Measurements from ENCODE around the gene SSUH2.
"Not testable (repeated sequence)": the region's sequence is repeated elsewhere in the genome, so short reads cannot be mapped to it uniquely, and the experiment has no call there.

SSUH2 gene

DNA sequence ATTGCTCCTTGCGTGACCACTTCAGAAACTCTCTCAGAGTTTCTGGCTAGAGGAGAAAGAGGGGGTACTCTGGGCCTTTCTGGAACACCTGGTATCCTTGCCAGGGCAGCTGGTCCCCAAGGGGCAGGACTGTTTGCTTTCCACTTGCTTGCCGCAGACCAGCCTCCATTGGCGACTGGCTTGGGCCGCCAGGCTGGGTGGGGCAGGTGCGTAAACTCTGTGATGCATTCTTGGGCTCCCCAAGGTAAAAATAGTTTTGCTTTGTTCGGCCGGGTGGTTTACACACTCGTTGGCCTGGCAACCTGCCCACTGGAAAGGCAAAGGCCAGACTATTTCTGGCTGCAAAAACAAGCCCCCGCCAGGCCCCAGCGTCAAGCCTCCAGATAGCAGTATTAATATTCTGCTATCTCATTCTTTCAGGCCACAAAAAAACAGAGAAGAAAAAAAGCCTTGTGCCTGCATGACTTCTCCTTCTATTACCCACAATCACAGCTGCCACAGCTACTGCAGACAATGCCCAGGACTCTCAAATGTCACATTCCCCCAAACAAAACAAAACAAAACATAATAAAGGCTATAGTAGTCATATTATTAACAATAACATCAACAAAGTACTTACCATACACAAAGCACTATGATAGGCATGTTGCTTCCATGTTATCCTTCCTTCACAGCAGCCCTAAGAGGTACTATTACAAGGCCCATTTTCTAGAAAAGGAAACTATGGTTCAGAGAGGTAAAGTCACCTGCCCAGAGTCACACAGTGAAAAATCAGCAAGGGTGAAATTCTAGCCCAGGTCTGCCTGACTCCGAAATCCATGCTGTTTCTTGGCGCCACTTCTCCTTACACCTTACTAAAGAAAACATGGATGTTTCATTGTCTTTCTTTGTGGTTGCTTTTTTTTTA lies 14.0 kb upstream of the SSUH2 start:
- FAIRE-seq, result no peak

DNA sequence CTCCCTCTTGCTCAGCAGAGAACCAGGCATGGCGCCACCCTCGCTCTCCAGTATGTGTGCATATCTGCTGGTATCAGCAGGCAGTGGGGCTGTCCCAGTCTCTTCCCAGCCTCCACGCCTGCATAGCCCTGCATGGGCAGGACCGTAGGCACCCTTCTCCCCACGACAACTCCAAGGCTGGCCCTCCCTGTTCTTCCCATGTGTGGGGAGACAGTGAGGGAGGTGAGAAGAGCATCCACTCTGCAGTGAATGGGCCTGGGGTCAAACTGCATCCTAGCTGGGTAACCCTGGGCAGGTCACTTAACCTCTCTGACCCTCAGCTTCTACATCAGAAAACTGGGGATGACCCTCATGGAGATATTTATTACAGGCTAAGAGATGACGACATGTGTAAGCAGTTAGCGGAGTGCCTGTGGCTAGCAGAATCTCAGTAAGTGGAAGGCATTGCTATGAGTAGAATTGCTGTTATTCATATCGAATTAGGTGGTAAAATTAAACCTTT lies 13.3 kb upstream of the SSUH2 start:
- no peak for FAIRE-seq

DNA sequence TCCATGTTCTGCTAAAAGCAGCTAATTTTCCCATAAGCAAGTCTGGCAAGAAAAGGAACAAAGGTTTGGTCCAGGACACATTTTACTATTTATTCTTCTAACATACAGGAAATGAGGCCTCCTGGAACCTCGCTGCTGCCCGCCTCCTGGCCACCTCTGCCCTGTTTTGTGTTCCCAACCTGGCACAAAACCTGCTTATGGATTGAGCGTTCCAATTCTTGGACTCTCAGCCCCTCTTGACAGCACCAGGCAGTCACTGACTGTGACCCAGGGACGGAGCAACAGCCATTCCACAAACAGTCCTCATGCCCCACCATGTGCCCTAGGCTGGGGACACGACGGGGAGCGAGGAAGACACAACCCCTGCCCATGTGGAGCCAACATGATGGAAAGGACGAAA lies 11.6 kb upstream of the SSUH2 start:
- no peak for FAIRE-seq

DNA sequence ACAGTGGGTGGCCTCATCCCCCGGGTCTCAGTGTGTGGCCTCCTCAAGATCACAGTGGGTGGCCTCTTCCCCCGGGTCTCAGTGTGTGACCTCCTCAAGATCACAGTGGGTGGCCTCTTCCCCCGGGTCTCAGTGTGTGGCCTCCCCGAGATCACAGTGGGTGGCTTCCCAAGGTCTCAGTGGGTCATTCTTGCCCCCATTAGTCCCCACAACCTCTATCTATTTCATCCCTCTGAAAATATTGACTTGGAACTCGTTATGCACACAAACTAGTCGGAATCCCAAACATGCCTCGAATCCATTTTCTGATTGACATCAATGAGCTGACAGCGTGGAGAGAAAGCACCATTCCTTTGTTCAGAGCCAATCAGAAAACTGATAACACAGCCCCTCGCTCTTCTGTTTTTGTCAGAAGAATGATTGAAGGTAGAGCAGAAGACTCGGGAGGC lies 10.8 kb upstream of the SSUH2 start:
- FAIRE-seq, result no peak

DNA sequence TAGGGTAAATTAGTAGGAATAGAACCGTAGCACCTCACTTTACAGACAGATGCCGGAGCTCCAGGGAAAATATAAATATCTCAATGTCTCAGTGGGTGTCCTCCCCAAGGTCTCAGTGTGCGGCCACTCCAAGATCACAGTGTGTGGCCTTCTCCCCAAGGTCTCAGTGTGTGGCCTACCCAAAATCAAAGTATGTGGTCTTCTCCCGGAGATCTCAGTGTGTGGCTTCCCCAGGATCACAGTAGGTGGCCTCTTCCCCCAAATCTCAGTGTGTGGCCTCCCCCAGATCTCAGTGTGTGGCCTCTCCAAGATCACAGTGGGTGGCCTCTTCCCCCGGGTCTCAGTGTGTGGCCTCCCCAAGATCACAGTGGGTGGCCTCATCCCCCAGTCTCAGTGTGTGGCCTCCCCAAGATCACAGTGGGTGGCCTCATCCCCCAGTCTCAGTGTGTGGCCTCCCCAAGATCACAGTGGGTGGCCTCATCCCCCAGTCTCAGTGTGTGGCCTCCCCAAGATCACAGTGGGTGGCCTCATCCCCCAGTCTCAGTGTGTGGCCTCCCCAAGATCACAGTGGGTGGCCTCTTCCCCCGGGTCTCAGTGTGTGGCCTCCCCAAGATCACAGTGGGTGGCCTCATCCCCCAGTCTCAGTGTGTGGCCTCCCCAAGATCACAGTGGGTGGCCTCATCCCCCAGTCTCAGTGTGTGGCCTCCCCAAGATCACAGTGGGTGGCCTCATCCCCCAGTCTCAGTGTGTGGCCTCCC lies 10.2 kb upstream of the SSUH2 start:
- not testable (repeated sequence) for FAIRE-seq

DNA sequence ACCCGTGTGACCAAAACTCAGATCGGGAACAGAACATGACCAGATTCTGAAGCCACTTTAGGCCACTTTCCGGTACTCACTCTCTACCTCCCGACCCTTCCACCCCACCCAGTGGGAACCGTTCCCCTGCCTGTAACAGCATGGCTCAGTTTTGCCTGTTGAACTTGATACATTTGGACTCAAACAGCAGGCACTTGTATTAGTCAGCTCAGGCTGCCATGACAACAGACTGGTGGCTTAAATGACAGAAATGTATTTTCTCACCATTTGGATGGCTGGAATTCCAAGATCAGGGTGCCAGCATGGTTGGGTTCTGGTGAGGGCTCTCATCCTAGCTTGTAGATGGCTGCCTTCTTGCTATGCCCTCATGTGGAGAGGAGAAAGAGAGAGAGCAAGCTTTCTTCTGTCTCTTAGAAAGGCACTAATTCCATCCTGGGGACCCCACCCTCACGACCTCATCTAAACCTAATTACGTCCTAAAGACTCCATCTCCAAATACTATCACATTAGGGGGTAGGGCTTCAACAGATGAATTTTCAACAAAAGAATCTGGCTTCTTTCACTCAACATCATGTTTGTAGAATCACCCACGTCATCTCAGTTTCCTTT lies 9.3 kb upstream of the SSUH2 start:
- no peak for FAIRE-seq

DNA sequence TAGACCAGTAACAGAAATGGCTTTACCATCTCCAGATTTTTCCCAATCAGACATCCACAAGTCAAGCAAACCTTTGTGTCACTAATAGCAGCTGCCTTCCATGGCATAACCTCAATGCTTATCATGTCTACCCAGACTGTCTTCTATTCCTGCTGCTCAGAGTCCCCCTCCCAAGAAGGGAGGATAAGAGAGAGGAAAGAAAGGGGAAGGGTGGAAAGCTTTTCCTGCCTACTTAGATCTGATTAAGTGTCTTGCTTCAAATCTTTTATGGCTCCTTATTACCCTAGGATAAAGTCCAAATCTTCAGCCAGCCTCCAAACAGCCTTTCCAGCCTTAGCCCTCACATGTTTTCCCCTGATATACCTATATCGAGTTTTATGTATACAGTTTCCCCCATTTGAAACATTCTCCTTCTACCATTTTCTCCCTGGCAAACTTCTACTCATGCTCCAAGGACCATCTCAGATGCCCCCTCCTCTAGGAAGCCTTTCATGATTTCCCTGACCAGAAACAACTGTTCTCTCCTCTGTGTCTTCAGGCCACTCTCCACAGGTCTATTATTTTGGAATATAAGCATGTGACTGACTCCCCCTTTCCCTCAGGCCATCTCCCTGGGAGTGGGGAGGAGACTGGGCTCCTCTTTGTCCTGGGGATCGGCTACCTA lies 7.9 kb upstream of the SSUH2 start:
- no peak for FAIRE-seq

DNA sequence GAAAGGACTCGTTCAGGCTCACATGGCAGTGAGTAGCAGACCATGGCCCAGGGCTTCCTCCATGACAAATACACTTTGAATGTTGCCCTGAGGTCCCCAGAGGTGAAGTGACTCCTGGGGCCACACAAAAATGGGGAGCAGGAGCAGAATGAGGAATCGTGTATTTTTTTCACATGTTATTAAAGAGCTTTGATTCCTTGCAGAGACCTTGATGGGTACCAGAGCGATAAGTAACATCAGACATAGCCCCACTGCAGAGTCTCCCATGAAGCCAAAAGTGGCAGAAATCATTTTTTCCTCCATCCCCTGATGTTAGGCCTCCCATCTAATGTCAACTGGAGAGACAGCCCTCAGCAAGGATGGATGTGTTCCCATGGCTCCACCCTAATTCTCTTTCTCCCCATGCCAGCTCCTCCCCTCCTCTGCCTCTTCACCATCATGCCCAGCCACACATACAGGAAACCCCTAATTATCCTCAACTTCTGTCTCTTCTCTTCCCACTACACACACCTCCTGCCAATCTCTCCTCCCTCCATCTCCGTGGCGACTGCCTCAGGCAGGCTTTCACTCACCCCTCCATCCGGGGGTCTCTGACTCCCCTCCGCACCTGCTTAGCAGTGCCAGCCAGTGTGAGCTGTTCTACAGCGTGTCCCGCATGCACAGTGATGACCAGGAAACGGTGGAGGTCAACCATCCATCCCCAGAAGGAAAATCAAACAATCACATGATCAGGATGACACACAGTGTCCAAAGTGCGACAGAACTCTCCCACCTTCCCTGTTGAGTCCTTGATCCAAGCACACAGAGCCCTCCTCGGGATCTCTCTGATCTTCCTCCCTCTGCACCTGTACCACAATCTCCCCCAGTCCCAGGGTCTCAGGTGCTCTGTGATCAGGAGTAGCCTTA lies 7.1 kb upstream of the SSUH2 start:
- FAIRE-seq, result no peak

DNA sequence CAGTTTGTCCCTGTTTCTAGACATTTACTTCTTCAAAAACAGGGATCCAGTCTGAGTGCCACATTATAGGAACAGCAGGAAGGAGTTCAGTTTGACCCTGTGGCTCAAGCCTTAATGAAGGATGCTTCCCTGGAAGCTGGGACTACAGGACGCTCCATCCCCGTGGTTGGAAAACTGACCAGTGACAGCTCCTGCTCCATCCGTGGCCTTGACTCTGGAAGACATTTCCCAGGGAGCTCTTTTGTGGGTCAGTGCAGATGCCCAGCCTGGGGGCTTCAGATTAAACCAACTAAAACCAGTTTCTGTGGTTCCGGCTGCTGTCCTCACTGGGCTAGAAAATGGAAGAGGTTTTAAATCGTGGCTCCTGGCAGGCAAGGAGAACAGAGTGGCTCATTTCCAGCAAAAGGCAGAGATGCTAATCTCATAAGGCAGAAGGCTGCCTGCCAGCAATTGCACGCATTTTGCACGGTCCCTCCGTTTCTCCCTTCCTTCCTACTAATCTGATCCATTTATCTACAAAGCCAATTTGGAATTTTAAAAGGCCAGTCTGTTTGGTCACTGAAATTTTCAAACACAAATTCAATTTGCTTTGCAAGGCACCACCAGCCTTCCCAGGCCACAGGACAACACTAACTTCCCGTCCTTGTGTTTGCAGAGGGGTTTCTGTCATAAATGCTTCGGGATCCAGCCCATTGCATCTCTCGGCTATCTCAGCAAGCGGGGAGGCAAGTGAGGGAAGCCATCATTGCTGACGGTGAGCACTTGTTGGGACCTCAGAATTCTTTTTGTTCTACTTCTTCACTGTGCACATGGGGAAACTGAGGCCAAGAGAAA lies 6.2 kb upstream of the SSUH2 start:
- no peak for FAIRE-seq

DNA sequence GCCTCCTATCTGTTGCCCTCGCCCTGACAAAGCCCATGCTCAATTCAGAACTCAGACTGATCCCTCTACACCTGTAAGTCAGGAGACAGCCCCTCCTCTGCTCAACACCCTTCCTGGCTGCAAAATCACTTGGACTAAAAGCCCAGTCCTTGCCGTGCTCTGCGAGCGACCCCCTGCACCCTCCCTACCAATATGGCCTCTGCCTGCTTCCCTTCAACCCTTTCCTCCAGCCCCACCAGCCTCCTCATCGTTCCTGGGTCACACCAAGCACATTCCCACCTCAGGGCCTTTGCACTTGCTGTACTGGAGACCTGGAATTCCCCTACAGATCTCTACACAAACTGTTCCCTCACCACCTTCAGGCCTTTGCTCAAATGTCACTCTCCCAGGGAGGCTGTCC lies 5.2 kb upstream of the SSUH2 start:
- no peak for FAIRE-seq

DNA sequence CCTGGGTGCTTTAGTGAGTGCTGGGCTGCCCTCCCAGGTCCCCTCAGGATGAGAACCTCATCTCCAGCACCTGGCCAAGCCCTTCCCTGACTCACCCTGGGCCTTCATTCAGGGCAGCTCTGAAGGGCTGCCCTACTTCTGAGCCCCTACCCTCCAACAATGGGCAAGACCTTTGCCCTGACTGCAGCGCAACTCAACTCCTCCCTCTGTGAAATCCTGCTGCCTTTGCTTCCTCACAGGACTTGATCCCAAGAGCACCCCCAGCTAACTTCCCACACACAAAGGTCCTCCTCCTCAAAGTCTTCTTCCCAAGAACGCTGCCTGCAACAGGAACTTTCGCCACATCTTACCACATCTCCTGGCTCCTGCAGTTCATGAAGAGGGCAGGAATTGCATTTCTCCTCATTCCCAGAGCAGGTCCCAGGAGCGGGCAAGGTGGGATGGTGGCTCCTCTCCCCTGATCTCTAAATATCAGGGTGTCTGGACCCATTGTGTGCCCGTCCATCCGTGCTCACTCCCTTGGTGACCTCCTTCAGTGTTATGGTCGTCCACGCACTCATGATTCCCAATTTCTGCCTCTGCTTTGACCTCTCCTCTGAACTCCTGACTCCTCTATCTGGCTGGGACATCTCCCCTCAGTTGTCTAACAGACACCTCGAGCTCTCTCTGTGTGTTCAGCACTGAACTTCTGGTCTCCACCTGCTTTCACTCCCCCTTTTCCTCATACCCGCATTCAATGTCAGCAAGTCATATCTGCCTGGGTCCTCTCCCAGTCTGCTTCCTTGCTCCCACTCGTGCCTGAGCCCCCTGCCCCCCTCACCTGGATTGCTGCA lies 4.5 kb upstream of the SSUH2 start:
- no peak for FAIRE-seq

DNA sequence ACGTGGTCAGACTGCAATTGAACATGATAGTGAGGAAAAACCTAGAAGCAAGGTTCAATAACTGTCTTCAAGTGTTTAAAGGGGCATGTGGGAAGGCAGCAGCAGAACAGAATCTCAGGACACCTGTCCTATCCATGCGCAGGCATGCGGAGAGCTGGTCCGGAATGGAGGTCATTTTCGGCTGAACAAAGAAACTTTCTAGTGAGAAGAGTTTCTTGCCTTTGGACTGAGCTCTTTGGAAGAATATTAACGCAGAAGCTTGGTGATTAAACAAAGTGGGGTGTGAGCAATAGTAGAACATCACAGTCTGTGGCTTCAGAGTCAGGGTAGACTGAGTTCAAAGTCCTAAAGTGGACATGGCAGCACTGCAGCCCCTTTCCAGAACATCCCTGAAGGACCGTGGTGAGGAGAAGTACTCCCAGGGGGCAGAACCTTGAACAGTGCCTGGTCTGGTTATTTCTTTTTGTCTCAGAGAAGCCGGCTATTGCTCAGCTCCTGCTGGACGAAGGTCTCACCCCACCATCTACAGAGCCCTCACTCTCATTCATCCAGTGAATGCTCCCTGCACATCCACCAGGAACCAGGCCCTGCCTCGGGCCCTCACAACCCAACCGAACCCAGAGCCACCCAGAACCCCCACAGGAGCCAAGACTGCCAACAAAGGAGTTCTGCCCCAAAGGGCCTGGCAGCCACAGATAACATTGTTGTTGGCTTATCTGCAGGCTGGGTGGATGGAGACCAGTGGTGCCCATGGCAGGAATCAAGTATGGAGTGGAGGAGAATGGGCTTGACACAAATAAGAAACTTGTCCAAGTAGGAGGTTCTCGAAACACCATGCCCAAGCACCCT lies 2.8 kb upstream of the SSUH2 start:
- no peak for FAIRE-seq

DNA sequence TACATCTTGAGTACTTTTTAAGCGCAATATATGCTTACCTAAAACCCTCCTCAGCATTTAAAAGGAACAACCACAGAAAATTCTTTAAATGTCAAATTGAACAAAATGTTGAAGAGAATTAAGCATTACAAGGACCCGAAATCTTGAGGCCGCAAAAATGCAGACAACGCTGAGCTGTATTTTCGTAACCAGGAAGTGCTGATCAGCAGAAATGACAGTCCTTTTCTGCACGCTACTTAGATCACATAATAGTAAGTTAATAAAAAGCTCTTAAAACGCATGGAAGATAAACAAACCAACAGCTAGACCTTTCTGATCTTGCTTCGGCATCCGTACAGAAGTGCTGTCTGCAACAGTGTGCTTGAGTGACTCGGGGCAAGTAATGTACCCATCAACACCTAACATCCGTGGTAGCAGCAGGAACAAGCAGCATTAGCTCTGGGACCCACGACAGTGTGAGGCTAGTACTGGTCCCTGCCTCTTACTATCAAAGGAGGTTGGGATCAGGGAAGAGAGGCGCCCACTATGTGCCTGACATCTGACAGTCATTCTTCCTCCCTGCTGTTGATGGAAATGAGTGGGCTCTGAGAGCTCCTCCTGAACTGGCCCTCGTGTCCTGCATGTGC lies 1.8 kb upstream of the SSUH2 start:
- no peak for FAIRE-seq

DNA sequence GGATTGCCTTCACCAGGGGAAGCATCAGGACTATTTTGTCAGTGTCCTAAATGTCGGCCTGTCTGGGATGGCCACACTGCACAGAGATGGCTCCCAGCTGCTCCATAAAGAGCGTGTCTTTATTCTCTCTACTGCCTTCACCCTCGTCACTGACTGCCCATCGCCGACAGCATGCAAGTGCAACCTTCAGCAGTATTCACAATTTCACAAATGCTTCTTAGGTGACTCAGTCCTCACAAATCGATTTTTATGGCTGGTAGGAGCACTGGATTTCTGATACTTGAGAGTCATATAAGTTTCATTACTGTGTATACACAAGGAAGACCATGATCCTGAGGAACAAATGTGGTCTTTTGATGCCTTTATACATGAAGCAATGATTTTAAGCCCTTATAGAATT lies 1.1 kb upstream of the SSUH2 start:
- no peak for FAIRE-seq

DNA sequence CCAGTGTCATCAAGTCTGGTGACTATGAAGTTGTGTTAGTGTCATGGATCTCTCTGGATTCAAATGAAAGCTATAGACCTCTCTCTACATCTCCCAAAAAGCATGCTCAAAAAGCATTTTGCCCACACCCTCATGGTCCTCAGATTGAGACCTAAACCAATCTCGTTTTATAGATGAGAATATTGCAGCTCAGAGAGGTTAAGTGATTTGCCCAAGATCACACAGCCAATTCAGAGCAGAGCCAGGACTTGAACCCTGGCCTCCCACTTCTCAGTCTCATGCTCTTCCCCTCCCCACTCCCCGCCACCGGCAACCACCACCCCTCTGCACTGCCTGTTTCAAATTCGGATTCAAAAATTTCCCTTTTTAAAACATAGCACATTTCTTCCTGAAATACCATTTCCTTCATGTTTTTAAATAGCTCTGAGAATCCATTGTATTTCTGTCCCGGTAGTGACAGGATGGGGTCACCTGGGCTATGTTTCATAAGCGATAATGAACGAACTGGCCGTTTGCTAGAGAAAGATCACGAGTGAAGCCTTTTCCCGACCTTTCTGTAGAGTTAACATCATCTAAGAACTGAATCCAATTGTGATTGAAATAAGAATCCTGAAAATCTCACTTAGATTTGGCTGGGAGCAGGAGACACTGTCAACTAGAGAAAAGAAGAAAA lies 769 bp downstream of the SSUH2 start:
- no peak for FAIRE-seq

DNA sequence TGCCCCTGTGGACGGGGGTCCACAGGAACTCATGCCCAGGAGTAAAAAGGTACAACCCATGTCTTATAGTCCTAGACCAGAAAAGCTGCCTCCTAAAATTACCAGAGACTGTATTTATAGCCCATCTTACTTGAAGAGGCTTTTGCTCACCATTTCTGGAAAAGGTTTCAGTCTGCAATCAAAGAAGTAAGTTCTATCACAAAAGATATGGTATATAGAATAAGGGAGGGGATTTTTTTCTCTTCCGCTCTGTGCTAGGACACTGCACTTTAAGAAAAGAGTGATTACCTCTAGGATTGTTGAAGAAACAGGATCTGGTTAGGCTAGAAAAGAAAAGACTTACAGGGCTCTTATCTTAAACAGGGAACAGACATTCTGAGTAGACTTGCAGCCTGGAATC lies 2.6 kb downstream of the SSUH2 start:
- no peak for FAIRE-seq

DNA sequence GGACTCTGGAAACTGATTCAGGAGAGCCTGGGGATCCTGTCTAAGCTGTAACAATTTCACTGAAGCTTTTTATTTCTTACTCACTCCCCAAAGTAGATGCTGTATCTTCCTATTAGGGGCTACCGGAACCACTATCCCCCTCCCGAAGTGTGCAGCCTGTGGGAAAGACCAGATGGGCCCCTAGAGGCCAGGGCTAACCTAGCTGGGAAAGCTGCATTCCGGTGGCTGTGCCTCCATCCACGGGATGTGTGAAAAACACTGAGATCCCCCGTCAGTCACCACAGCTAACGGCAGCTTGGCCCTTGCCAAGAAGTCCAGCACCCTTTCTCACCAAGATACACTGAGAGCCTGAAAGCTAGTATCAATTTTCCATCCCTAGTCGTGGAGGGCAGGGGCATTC lies 3.1 kb downstream of the SSUH2 start:
- no peak for FAIRE-seq

DNA sequence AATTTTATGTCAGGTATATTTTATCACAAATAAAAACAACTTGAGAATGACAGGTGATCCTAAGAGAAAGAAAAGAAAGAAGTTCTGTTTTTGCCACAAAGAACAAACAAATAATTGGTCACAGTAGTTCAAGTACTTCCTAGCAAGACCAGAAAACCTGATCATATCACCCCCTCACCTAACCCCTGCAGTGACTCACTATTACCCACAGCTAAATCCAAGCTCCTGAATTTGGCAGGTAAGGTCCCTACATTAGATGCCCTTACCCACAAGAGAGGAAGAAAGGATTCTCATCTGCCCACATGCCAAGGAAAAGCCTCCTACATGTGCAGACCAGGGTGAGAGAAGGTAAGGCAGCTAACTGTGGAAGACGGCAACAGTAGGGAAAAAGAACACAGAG lies 4.4 kb downstream of the SSUH2 start:
- no peak for FAIRE-seq

Data from colon (tissue), 2 donors.